NCI-H345 treated with DMSO at 0.1 percent for 48 hours (cell line): ENCODE data around the gene PLGLB2.
"Not testable (repeated sequence)": the region's sequence is repeated elsewhere in the genome, so short reads cannot be mapped to it uniquely, and the experiment has no call there.

Experiments used
- DNase-seq: peaks from one replicate; lab custom pipeline; 2025; ENCODE audit not compliant: unreplicated experiment; lab: John Stamatoyannopoulos, UW

PLGLB2 gene

DNA sequence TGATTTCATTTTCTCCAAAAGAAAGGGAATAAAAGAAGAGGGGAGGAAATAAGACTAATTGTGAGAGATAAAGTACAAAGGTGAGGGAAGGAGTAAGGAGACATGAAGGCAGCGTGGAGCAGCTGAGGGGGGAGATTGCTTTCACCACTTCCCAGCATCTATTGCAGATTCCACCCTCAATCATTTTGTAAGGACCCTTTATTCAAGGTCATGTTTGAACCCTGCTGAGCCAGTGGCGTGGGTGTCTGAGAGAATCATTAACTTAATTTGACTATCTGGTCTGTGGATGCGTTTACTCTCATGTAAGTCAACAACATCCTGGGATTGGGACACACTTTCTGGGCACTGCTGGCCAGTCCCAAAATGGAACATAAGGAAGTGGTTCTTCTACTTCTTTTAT, at the start of gene PLGLB2:
TSS of gene PLGLB2 (plus strand) at position 297 of the 400 bp plus-strand sequence. CDS start at position 364, 67 bp downstream.
- DNase-seq = not testable (repeated sequence)

DNA sequence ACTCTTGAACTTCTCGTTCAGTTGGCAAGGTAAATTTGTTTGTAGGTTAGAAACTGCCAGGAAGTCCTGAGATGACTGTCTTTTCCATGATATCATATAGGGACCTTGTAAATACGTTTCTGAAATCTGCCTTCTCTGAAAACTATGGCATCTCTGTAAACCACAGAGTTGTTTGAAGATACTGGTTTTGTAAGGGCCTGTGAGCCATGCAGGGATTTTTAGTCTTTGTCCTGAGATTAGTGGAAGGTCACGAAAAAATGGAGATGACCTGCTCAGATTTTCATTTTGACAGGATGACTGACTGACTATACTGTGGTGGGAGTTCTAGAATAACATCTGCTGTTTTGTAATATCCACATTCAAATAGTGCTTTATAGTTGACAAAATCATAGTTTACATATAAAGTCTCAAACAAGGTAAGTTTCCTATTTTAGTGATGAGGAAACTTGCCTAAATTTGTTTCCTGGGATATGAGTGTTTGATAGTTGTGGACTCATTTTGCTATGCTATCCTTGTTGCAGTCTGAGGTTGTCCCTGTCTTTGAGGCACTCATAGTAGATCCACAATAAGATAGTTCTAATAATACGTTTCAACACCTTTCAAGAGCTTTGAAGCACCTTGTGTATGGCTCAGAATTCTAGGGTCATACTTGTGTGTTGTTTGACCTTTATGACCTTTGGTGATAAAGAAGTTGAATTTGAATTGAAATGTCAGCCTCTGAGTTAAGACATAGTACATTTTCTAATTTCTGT, 43.1 kb upstream of the PLGLB2 start:
- DNase-seq = not testable (repeated sequence)

DNA sequence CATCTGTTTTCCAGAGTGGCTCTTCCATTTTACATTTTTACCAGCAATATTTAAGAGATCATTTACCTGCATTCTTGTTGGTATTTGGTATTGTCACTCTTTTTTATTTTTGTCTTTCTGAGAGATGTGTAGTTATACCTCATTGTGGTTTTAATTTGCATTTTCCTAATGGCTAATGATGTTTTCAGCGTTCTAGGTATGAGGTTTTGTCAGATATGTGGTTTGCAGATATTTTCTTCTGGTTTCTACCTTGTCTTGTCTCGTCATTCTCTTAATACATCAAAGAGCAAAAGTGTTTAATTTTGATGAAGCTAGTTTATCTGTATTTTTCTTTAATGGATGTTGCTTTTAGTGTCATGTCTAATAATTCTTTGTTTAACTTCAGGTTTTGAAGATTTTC, 39.5 kb upstream of the PLGLB2 start:
- DNase-seq = not testable (repeated sequence)

DNA sequence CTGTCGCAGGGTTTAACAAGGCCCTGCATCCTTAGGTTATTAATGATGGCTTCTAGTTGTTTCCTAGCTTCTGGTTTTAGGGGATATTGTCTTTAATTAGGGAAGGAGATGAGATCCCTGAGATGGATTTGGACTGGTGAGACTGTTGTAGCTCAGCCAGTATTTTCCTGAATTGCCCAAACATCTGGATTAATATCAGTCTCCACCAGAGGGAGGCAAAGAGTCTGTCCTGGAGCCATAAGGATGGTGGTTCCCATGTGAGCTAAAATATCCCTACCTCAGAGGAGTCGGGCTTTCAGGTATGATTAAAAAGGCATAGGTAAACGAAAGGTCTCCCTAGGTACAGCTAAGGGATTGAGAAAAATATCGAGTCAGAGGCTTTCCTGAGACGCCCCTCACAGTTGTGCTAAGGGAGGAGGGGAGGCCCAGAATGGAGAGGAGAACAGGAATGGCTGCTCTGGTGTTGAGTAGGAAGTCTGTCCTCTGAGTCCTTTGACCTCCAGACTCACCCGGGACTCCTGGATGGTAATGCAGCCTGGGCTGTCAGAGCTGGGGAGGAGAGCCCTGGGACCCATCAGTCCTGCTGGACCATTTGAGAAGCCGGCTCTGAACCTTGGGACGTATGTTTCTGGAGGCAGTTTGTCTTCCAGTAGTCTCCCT, 19.8 kb upstream of the PLGLB2 start:
- not testable (repeated sequence) for DNase-seq

DNA sequence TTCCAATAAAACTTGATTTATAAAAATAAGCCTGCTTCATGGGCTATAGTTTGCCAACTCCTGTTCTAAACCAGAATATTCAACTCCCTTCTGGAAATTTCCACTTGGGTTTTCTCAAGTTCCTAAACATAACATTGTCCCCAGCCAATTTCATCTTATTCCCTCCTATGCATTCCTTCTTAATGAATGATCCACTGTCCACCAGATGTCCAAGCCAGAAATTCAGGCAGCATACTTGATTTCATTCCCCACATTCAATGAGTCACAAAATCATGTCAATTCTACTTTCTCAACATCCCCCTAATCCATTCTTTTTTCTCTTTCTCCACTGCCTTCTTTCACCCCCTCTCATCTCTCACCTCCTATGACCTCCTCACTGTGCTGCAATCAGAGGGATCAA, 7.0 kb upstream of the PLGLB2 start:
- DNase-seq = not testable (repeated sequence)

DNA sequence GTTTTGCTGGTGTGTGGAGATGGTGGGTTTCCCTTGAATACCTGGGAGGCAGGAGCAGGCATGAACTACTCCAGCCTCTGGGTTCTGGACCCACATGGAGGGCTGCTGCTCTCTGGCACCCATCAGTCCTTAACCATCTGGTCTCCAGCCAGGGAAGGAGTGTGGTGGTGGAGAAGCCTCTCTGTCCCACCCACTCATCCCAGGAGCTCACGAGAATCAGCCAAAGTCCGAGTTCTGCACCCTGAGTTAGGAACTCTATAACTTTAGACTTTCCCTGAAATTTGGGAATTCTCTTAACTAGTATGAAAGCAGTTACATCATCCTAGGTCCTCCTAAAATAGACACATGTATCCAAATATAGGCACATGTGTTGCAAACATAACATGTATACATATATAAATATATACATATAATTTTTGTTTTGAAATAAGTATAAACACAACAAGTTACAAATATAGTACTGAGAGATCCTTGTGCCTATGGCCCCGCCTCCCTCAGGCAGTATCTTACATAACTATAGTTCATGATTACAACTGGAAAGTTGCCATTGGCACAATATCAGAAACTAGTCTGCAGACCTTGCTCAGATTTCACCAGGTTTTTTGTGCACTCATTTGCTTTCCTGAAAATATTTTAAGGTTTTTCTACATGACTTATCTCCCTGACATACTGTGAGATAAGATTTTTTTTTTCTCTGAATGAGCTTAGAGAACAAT, 5.3 kb upstream of the PLGLB2 start:
- DNase-seq = not testable (repeated sequence)

DNA sequence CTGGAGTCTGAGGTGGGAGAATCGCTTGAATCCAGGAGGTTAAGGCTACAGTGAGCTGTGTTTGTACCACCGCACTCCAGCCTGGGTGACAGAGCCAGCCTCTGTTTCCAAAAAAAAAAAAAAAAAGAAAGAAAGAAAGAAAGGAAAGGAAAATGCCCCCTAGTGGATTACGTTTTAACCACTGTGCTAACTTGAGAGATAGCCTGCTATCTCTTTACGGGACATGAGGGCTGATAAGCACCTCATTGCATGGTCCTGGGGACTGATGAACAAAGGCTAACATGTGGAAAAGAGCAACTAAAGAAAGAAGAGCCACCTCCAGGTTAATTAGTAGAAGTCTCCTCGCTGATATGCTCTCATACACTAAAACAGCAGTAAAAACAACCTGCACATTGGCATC, 4.2 kb upstream of the PLGLB2 start:
- not testable (repeated sequence) for DNase-seq

DNA sequence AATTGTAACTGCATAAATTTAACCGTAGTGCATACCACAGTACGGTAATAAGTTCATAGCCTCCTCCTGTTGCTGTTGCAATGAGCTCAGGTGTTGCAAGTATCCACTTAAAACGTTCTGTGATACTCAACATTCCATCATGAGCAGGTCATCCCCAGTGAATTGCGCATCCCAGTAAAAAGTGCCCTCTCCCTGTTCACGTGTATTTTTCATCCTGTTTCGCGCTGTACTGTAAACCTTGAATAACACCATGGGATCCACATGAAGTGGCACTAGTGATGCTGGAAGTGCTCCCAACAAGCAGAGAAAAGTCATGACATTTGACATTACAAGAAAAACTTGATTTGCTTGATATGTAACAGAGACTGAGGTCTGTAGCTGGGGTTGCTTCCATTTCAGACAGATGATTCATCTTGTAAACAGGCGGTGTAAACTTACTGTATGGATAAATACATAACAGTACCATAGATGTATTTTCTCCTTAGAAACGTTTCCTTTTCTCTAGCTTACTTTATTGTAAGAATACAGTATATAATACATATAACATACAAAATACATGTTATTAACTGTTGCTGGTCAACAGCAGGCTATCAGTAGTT, 2.4 kb upstream of the PLGLB2 start:
- DNase-seq = not testable (repeated sequence)

DNA sequence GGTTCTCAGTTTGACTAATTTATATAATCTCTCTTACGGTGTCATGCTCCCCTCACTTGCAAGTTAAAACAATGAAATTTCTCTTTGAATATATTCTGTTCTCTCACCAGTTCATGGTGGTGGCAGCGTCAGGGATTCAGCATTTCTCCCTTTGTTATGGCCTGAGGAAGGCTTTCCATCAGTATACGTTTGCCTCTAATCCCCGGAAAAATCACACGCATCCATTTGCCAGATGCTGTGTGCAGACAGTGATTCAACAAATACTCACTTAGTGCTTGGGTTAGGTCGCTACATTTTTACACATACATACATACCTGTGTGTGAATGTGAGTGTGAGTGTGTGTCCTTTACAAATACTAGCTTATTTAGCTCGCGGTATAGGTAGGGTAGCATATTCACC, 637 bp downstream of the PLGLB2 start:
- DNase-seq = not testable (repeated sequence)

DNA sequence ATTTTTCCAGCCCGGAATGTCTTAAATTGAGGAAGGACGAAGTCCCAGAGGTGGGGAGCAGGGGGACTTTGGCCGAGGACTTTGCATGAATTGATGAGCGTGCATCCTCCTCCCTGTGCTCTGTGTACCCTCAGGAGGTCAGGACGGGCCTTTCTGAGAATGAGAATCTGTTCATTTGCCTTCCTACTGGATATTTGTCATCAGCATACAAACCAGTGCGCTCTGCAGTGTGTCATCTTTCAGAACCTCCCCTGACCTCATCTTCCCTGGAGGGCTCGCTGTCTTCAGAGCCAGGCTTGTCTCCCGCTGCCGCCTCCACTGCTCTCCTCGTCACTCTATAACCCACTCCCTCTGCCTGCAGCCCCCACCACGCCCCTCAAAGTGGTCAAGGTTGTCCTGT, 2.7 kb downstream of the PLGLB2 start:
- not testable (repeated sequence) for DNase-seq

DNA sequence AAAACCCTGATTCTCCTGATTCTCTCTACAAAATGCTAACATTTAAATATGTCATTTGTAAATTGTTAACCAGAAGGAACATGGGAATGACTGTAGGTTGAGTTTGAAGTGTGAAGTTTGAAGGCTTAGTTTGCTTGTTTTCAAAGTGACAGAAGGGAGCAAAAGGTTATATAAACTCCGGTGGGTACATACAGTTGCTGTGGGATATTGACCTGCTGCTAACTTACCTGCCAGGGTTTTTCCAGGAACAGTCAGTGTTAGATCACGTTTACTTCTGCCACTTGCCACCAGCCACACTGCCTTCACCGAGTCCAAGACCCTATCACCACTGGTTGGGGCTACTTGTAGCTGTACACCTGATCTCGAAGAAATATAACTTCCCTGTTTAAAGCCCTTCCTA, 6.9 kb downstream of the PLGLB2 start:
- not testable (repeated sequence) for DNase-seq
